ENCODE measurements around the gene TMEM106A. TPM values are rescaled to one million over a fixed set of nuclear protein-coding genes. Genes with fewer than 3 reads are reported as not detected.

TMEM106A gene
- total and polyA plus RNA-seq, 9 of the 15 experiments (the other 6 are each of a cell fraction or from before 2014, with no cell fraction given), result 0.03 to 0.29 (median 0.15) TPM

DNA sequence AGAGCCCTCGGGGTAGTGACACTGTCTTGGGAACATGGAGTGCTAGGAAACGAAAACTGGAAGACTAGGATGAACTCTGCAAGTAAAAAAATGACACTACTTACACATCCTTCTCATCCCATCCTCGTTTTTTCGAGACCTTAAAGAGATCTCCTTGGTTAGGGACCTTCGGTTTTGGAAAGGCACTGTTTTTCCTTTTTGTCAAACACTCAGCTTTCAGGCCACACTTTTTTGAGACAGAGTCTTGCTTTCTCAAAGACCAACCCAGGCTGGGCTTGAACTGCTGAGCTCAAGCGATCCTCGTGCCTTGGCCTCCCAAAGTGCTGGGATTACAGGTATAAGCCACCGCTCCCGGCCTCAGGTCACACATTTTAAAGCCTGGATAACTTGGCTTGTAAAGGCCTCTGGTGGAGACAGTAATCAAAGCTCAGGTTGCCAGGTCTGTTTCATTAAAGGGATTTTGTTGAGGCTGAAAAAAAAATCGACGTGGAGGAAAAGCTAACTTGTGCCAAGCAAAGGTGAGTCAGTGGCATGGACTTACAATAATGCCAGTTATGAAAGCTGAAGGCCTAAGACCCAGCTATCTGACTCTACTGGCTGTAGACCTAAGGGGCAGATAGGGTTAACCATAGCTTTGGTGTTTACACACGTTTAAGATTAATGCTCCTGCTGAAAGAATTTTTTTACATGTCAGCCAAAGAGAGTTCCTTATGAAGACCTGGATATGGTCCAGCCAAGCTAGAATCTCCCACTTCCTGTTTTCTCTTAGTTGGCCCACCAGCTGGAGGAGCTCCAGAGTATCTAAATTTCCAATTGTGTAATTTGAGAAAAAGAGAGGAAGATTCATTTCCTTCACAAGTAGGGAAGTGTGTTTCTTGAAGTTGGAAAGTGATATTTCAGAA lies 39.8 kb upstream of the TMEM106A start (continued):
- TF ChIP-seq, protein P1, sequence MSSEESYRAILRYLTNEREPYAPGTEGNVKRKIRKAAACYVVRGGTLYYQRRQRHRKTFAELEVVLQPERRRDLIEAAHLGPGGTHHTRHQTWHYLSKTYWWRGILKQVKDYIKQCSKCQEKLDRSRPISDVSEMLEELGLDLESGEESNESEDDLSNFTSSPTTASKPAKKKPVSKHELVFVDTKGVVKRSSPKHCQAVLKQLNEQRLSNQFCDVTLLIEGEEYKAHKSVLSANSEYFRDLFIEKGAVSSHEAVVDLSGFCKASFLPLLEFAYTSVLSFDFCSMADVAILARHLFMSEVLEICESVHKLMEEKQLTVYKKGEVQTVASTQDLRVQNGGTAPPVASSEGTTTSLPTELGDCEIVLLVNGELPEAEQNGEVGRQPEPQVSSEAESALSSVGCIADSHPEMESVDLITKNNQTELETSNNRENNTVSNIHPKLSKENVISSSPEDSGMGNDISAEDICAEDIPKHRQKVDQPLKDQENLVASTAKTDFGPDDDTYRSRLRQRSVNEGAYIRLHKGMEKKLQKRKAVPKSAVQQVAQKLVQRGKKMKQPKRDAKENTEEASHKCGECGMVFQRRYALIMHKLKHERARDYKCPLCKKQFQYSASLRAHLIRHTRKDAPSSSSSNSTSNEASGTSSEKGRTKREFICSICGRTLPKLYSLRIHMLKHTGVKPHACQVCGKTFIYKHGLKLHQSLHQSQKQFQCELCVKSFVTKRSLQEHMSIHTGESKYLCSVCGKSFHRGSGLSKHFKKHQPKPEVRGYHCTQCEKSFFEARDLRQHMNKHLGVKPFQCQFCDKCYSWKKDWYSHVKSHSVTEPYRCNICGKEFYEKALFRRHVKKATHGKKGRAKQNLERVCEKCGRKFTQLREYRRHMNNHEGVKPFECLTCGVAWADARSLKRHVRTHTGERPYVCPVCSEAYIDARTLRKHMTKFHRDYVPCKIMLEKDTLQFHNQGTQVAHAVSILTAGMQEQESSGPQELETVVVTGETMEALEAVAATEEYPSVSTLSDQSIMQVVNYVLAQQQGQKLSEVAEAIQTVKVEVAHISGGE (CRISPR knock-in tag; IDR thresholded peaks at IDR 0.05), result peak in 1 of 3 experiments; percentile 18; a peak in 1 of 6 replicates
- TF ChIP-seq MECOM (CRISPR knock-in tag; IDR thresholded peaks at IDR 0.05), result no peak
- TF ChIP-seq ZFP30 (CRISPR knock-in tag; IDR thresholded peaks at IDR 0.05; ENCODE audit: borderline replicate concordance), result no peak
- TF ChIP-seq ZNF282 (CRISPR knock-in tag; IDR thresholded peaks at IDR 0.05), result no peak
- no peak for TF ChIP-seq CXXC5 (CRISPR knock-in tag; IDR thresholded peaks at IDR 0.05)
- TF ChIP-seq ILF3 (IDR thresholded peaks at IDR 0.05; ENCODE audit: borderline replicate concordance), result no peak
- TF ChIP-seq RFX7 (CRISPR knock-in tag; IDR thresholded peaks at IDR 0.05), result no peak
- TF ChIP-seq HDAC3 (IDR thresholded peaks at IDR 0.05; ENCODE audit: borderline replicate concordance, partially characterized antibody), result peak; percentile 5
- TF ChIP-seq, protein P2, sequence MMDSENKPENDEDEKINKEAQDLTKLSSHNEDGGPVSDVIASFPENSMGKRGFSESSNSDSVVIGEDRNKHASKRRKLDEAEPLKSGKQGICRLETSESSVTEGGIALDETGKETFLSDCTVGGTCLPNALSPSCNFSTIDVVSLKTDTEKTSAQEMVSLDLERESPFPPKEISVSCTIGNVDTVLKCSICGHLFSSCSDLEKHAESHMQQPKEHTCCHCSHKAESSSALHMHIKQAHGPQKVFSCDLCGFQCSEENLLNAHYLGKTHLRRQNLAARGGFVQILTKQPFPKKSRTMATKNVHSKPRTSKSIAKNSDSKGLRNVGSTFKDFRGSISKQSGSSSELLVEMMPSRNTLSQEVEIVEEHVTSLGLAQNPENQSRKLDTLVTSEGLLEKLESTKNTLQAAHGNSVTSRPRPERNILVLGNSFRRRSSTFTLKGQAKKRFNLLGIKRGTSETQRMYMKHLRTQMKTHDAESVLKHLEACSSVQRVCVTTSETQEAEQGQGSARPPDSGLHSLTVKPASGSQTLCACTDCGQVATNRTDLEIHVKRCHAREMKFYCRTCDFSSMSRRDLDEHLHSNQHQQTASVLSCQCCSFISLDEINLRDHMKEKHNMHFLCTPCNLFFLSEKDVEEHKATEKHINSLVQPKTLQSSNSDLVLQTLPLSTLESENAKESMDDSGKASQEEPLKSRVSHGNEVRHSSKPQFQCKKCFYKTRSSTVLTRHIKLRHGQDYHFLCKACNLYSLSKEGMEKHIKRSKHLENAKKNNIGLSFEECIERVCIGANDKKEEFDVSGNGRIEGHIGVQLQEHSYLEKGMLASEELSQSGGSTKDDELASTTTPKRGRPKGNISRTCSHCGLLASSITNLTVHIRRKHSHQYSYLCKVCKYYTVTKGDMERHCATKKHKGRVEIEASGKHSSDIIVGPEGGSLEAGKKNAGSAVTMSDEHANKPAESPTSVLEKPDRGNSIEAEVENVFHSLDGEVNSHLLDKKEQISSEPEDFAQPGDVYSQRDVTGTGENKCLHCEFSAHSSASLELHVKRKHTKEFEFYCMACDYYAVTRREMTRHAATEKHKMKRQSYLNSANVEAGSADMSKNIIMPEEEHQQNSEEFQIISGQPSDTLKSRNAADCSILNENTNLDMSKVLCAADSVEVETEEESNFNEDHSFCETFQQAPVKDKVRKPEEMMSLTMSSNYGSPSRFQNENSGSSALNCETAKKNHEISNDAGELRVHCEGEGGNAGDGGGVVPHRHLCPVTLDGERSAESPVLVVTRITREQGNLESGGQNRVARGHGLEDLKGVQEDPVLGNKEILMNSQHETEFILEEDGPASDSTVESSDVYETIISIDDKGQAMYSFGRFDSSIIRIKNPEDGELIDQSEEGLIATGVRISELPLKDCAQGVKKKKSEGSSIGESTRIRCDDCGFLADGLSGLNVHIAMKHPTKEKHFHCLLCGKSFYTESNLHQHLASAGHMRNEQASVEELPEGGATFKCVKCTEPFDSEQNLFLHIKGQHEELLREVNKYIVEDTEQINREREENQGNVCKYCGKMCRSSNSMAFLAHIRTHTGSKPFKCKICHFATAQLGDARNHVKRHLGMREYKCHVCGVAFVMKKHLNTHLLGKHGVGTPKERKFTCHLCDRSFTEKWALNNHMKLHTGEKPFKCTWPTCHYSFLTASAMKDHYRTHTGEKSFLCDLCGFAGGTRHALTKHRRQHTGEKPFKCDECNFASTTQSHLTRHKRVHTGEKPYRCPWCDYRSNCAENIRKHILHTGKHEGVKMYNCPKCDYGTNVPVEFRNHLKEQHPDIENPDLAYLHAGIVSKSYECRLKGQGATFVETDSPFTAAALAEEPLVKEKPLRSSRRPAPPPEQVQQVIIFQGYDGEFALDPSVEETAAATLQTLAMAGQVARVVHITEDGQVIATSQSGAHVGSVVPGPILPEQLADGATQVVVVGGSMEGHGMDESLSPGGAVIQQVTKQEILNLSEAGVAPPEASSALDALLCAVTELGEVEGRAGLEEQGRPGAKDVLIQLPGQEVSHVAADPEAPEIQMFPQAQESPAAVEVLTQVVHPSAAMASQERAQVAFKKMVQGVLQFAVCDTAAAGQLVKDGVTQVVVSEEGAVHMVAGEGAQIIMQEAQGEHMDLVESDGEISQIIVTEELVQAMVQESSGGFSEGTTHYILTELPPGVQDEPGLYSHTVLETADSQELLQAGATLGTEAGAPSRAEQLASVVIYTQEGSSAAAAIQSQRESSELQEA (IDR thresholded peaks at IDR 0.05; ENCODE audit: low read depth), result no peak
- TF ChIP-seq SMC3 (conservative IDR thresholded peaks at IDR 0.05; ENCODE audit: insufficient read depth, low read depth, low read length), result no peak
- TF ChIP-seq, protein P3, sequence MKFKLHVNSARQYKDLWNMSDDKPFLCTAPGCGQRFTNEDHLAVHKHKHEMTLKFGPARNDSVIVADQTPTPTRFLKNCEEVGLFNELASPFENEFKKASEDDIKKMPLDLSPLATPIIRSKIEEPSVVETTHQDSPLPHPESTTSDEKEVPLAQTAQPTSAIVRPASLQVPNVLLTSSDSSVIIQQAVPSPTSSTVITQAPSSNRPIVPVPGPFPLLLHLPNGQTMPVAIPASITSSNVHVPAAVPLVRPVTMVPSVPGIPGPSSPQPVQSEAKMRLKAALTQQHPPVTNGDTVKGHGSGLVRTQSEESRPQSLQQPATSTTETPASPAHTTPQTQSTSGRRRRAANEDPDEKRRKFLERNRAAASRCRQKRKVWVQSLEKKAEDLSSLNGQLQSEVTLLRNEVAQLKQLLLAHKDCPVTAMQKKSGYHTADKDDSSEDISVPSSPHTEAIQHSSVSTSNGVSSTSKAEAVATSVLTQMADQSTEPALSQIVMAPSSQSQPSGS (CRISPR knock-in tag; IDR thresholded peaks at IDR 0.05), result no peak
- TF ChIP-seq ZNF699 (CRISPR knock-in tag; IDR thresholded peaks at IDR 0.05; ENCODE audit: insufficient replicate concordance), result no peak
- no peak for TF ChIP-seq MBD2 (IDR thresholded peaks at IDR 0.05; ENCODE audit: borderline replicate concordance, low read depth)

Measured in K562 (cell line).